Upper lobe of left lung (tissue), 4 donors: Measurements from ENCODE around the gene SMG5.

Source experiments
- EP300 ChIP-seq, 4 donors: sonication (generic); formaldehyde crosslinking; IDR thresholded peaks; one replicate each; pipeline ENCODE4 v1.5.1; 2017; ENCODE audit warnings: antibody characterized with exemption in 4 of 4, control low read depth in 2 of 4
- POLR2A ChIP-seq, 4 donors: fragments of 450-650 bp; IDR thresholded peaks; one replicate each; pipeline ENCODE4 v1.5.1; 2016 to 2017; ENCODE audit warnings: antibody characterized with exemption in 4 of 4, mild to moderate bottlenecking in 2 of 4
- POLR2AphosphoS5 ChIP-seq, 2 donors: sonication (generic); formaldehyde crosslinking; IDR thresholded peaks; one replicate each; pipeline ENCODE4 v1.5.1; 2017; ENCODE audit warnings: antibody characterized with exemption in 2 of 2
- TF ChIP-seq, protein P1 (sequence below), 6 experiments: fragments of 450-650 bp in 4 of 6; fragments of 200-600 bp in 2 of 6; sonication (generic) in 2 of 6; IDR thresholded peaks; one replicate each; pipeline ENCODE4 v1.5.1; 2016 to 2019; ENCODE audit warnings: antibody characterized with exemption in 6 of 6

- TF ChIP-seq, protein P1, sequence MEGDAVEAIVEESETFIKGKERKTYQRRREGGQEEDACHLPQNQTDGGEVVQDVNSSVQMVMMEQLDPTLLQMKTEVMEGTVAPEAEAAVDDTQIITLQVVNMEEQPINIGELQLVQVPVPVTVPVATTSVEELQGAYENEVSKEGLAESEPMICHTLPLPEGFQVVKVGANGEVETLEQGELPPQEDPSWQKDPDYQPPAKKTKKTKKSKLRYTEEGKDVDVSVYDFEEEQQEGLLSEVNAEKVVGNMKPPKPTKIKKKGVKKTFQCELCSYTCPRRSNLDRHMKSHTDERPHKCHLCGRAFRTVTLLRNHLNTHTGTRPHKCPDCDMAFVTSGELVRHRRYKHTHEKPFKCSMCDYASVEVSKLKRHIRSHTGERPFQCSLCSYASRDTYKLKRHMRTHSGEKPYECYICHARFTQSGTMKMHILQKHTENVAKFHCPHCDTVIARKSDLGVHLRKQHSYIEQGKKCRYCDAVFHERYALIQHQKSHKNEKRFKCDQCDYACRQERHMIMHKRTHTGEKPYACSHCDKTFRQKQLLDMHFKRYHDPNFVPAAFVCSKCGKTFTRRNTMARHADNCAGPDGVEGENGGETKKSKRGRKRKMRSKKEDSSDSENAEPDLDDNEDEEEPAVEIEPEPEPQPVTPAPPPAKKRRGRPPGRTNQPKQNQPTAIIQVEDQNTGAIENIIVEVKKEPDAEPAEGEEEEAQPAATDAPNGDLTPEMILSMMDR (IDR thresholded peaks at IDR 0.05) = no peak
- TF ChIP-seq POLR2A (IDR thresholded peaks at IDR 0.05) = no peak
- no peak for TF ChIP-seq POLR2AphosphoS5 (IDR thresholded peaks at IDR 0.05)
- no peak for TF ChIP-seq EP300 (IDR thresholded peaks at IDR 0.05)
Measured at GRCh38 chr1:156213644-156213966, 69.0 kb downstream of the SMG5 start.
